ENCODE data around the gene NAV3.

NAV3 gene, protein sequence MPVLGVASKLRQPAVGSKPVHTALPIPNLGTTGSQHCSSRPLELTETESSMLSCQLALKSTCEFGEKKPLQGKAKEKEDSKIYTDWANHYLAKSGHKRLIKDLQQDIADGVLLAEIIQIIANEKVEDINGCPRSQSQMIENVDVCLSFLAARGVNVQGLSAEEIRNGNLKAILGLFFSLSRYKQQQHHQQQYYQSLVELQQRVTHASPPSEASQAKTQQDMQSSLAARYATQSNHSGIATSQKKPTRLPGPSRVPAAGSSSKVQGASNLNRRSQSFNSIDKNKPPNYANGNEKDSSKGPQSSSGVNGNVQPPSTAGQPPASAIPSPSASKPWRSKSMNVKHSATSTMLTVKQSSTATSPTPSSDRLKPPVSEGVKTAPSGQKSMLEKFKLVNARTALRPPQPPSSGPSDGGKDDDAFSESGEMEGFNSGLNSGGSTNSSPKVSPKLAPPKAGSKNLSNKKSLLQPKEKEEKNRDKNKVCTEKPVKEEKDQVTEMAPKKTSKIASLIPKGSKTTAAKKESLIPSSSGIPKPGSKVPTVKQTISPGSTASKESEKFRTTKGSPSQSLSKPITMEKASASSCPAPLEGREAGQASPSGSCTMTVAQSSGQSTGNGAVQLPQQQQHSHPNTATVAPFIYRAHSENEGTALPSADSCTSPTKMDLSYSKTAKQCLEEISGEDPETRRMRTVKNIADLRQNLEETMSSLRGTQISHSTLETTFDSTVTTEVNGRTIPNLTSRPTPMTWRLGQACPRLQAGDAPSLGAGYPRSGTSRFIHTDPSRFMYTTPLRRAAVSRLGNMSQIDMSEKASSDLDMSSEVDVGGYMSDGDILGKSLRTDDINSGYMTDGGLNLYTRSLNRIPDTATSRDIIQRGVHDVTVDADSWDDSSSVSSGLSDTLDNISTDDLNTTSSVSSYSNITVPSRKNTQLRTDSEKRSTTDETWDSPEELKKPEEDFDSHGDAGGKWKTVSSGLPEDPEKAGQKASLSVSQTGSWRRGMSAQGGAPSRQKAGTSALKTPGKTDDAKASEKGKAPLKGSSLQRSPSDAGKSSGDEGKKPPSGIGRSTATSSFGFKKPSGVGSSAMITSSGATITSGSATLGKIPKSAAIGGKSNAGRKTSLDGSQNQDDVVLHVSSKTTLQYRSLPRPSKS (N-terminal part only)

DNA sequence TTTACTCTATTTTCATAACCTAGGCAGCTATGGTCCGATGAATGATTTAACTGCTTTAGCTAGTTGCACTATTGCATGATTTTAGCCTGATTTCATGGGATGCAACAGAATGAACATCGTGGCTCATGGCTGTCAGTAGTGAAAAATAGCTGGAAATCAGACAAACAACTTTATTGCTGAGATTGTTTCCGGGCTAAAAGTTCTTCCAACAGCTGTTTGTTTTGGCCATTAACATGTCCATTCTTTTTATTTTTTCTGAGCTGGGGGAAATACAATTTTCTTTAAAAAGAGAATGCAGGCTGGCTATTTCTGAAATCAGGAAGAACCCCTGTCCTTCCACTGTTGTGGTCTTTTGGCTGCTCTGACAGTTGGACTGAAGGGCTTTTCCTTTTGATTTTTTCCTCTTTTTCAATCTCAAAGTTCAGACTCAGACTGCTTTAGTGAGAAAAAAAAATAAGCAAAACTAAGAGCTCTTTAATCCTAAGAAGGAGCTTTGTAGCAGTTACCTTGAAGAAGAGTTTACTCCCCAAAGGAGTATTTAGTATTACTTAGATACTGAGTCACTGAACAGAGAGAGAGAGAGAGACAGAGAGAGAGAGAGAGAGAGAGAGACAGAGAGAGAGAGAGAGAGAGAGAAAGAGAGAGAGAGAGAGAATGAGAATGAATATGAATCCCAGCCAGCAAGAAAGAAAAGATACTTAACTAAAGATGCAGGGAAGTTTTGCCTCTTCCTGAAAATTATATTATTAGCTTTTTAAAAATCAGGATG, at the start of gene NAV3:
Gene NAV3 (plus strand): TSS at position 312 of the 769 bp plus-strand sequence. CDS start 568 bp downstream, outside the sequence.
- DNase-seq (ENCODE audit: low read depth in 4 of 4, low spot score in 1 of 4): no peak

DNA sequence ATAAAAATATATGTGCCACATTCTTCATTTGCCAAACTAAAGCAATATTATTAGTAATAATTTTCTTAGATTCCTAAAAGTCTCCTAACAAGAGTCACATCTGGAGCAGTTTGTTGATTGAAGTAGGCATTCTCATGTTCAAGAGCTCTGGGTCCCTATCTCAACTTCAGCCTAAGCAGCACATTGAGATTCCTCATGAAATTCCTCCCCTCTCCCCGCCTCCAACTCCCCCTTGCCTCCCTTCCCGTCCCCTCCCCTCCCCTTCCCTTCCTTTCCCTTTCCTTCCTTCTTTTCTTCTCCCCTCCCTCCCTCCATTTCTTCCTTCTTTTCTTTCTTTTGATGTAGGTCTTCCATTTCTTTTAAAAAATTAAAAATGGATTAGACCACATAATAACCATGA, 48.7 kb upstream of the NAV3 start:
- no peak for DNase-seq (ENCODE audit: low read depth in 4 of 4, low spot score in 1 of 4)

DNA sequence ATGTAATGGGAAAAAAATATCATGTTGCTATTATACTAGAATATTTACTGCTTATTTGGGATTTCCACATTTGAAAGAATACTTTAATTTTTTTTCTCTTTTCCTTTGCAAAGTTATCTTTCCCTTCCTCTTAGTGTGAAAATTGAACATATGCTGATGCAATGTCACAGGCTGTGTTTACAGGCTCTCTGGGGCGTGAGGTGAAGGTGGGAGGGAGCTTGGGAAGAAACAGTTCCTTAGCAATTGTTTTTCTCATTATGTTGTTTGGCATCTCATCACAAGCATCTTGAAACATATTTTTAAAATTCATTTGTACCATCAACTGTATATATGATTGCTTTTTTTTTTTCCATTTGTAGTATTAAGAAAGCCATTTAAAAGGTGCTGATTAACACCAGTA, 47.9 kb upstream of the NAV3 start:
- DNase-seq (ENCODE audit: low read depth in 4 of 4, low spot score in 1 of 4): no peak

DNA sequence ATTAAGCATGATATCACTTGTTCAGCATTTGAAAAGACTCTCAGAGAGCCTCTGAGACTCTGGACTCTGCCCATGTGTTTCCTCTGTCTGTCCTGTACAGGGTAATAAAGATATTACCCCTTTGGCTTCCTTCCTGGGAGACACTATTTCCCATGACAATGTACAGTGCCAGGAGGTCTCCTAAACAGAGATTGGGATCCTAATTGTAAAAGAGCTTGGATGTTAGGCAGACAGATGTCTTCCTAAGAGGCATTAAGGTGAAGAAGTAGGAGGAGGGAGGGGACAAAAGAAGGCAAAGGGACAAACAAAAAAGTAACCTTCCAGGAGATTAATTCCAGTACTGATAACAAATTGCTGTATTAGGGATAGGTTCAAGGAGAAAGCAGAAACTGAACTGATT, 45.5 kb upstream of the NAV3 start:
- DNase-seq (ENCODE audit: low read depth in 4 of 4, low spot score in 1 of 4): no peak

DNA sequence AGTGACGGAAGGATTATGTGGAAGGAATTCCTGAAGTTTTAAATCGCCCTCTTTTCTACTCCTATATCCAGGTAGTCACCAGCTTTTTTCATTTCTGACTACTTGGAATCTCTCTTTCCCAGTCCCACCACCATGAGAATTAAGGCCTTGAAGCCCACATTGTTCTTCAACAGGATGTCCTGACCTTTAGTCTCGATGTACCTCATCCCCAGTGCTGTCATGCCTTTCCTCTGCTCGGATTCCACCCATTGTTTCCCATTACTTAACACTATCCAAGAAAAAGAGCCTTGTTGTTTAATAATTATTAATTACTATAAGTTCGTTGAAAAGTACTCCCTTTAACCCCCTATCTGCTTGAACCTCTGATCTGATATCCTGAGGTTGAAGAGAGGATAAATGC, 44.0 kb upstream of the NAV3 start:
- no peak for DNase-seq (ENCODE audit: low read depth in 4 of 4, low spot score in 1 of 4)

DNA sequence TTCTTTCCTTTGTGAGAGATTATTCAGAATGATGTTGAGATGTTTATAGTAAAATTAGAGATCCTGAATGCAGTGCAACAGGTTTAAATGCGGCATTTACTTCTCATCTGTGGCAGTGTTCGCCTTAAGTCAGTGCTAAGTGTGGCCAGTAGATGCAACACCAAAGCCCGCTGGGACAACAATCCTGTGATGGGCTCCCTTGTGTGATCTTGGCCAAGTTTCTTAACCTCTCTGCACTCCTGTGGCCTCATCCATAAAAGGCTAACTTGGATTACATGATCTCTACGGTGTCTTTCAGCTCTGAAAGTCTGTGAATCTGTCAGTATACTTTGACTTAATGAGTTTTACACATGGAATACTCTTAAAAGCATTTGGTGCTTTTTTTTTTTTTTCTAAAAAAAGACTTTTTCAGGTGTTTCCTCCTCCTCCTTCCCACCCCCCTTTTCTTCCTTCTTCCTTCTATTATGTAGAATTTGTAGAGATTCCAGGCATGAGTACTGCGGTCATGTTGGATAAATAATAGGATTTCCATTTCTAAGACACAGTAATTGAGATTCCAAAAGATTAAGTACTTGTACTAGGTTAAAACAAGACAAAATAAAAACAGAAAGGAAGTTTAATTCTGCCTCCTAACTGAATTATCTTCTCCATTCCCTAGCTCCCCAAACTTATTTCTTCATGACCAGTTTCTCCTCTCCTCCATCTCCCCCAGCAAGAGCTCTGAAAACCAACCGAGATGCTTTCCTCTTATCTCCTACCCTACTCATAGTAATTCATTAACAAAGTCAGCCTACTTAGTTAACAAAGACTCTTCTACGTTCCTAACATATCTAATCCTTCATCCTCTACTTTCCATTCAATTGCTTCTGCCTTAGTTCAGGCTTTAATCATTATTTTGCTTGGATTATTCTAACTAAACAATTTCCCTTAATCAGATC, 42.2 kb upstream of the NAV3 start:
- DNase-seq (ENCODE audit: low read depth in 4 of 4, low spot score in 1 of 4): no peak

DNA sequence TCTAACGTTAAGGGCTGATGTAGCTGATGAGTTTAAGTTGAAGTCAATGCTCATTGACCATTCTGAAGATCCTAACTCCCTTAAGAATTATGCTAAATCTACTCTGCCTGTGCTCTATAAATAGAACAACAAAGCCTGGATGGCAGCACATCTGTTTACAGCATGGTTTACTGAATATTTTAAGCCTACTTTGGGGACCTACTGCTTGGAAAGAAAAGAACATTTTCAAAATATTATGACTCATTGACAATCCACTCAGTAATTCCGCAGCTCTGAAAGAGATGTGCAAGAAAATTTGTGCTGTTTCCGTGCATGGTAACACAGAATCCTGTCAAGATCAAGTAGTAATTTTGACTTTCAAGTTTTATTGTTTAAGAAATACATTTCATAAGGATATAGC, 35.0 kb upstream of the NAV3 start:
- DNase-seq (ENCODE audit: low read depth in 4 of 4, low spot score in 1 of 4): no peak

DNA sequence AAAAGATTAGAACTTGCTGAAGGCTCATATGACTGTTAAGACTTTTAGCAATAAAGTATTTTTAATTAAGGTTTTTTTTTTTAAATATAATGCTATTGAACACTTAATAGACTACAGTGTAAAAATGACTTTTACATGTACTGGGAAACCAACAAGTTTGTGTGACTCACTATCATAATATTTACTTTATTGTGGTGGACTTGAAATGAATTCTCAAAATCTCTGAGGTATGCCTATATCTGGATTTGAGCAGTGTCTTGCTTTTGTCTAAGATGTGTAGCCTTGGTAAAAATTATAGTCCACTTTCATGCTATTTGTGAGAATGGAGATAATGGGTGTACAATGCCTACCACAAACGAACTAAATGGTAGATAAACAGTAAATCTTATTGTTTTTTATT, 33.9 kb upstream of the NAV3 start:
- DNase-seq (ENCODE audit: low read depth in 4 of 4, low spot score in 1 of 4): no peak

DNA sequence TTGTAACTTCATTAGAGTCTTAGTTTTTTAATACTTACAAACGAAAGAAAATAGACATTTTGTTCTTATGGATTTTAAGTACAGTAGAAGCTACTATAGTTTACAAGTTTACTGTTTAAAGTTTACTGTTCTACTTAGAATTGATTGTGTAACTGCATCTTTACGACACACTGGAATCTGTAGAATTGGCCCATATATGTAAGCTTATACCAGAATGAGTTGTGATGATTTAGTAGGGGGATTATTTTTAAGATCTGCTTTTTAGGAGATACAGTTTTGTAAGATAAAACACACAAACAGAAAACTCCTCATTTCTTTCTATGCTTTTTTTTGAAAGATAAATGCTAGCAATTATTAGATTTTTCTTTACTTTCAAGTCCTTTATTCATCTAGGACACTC, 30.2 kb upstream of the NAV3 start:
- no peak for DNase-seq (ENCODE audit: low read depth in 4 of 4, low spot score in 1 of 4)

DNA sequence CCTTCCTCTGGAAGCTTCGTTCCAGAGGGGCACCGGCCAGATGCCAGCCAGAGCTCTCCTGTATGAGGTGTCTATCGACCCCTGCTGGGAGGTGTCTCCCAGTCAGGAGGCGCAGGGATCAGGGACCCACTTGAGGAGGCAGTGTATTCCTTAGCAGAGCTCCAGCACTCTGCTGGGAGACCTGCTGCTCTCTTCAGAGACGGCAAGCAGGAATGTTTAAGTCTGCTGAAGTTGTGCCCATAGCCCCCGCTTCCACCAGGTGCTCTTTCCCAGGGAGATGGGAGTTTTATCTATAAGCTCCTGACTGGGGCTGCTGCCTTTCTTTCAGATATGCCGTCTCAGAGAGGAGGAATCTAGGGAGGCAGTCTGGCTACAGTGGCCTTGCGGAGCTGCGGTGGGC, 22.2 kb upstream of the NAV3 start:
- no peak for DNase-seq (ENCODE audit: low read depth in 4 of 4, low spot score in 1 of 4)

DNA sequence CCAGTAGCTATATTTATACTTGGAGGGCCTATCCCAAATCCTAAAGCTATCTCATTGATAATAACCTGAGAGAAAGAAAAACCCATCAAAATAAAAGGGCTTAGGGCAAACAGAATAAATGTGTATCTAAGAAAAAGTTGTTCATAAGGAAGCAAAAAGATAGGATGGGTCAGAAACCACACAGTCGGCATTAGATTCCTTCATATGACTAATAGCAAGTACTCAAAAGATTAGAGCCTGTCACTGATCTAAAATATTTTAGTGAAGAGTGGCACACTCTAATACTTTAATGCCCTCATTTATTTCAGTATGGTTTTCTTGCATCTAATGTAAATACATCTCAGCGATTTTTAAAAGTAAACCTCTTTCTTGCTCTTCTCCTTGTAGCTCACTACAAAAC, 17.1 kb upstream of the NAV3 start:
- DNase-seq (ENCODE audit: low read depth in 4 of 4, low spot score in 1 of 4): no peak

DNA sequence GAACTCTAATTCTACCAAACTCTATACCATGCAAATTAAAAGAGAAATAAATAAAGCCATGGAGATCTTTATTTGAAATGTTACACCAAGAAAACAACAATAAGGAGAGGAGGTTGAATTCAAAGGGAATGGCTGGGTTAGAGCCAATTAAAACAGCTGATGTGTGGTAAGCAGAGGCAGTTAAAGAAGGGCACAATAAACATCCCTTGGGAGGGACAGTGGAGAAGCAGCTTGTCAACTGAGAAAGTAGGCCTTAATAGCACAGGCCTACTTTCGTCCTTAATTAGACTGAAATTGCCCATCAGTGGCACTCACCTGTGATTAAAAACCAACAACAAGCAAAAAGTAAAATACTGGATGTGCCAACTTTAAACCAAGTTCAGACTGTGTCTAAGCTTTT, 16.3 kb upstream of the NAV3 start:
- DNase-seq (ENCODE audit: low read depth in 4 of 4, low spot score in 1 of 4): no peak

DNA sequence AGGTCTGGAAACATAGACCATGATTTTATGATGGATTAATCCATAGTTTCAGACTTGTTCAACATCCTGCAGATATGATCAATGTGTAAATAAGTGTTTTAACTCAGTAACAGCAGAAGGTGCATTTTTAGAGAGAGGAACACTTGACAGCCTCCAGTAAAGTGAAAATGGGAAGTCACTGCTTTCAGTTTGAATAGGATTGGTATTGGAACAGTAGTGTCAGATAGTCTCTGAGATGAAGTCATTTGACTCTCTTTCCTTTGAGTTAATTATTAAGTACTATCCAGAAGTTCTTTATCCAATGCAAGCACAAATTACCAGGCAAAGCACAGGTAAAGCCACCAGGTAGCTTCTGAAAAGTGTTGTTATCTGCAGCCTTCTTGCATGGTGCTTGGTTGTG, 14.5 kb upstream of the NAV3 start:
- DNase-seq (ENCODE audit: low read depth in 4 of 4, low spot score in 1 of 4): no peak

DNA sequence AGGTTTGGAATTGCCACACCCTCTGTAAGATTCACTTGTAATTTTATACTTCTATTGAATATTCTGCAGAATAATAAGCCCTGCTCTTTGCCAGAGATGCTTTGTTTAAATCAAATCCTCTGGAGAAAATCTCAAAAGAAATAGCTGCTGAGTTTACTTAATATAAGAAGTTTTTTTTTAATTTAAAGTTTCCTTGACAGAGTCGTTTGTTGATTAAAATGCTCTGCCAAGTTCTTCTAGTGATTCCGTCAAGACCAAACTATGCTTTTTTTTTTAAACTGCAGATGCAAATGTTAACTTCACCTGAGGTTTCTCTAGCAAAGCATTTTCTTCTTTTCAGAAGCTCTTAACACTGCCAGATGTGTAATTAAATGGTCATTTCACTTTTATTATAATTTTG, 13.4 kb upstream of the NAV3 start:
- no peak for DNase-seq (ENCODE audit: low read depth in 4 of 4, low spot score in 1 of 4)

DNA sequence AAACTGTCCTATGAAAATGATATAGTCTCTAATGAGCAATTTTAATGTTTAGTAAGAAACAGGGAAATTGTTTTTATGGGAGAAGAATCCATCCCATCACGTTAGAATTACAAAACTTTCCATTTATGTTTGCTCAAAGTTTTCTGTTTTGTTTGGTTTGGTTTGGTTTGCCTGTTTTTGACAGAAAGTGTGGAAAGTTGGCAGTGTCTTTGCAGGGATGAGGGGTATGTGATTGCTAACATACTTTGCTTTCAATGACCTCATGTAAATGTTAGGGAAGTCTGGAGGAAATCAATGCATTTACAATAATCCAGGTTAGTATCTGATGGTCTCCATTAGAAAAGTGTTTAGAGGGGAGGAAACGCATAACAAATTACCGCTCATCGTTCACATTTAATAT, 12.3 kb upstream of the NAV3 start:
- no peak for DNase-seq (ENCODE audit: low read depth in 4 of 4, low spot score in 1 of 4)

DNA sequence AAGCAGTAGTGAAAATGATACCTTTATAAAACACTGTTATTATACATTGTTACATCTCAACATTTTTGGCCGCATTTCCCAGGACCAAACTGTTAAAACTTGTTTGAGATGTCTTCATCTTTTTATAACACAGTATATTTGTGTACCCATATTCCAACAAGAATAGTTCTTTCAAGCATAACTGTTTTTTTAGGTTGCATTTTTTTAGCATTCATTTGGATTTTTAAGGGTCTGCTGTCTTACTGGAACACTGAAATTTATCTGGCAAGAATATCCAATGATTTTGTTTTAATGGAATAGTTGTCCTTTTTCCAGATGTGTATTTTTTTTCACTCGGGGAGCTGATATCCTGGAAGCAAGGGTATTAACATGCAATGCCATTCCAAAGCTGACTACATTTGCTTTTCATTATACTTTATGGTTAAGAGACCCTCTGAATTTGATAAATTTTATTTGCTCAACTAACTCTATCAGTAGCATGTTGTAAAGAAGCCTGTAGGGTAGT, 8.9 kb upstream of the NAV3 start:
- no peak for DNase-seq (ENCODE audit: low read depth in 4 of 4, low spot score in 1 of 4)

DNA sequence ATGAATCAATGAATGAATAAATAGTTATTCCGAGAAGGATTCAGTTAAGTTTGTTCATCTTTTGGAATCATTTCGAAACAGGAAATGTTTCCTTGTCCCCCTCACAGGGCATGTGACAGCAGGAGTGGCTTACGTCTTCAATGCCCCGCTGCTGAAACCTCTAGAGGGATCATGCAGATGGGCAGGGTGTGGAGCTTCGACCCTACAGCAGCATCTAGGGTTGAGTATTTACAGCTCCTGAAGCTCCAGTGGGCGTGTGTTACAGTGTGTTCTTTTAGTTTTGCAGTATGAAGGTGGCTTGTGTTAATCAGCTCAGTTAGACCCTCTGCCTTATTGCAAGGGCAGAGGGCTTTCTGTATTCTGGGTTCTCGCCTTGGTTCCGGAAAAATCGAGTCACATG, 2.6 kb downstream of the NAV3 start:
- no peak for DNase-seq (ENCODE audit: low read depth in 4 of 4, low spot score in 1 of 4)

DNA sequence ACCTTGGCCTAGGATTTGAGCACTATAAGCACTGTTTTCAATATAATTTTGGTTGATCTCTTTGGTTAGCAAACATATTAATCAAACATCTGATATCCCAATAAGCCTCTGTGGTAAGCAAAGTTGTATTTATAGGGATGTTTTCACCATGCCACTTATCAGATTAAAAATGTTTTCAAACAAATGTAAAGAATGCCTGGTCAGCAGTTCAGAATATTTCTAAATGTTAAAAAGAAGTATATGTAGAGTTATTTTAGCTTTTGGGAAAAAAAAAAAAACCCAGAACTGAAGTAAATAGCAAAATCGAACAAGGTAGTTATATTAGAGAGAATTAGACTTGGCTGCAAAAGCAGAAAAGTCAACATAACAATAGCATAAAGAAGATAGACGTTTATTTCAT, 3.9 kb downstream of the NAV3 start:
- no peak for DNase-seq (ENCODE audit: low read depth in 4 of 4, low spot score in 1 of 4)

DNA sequence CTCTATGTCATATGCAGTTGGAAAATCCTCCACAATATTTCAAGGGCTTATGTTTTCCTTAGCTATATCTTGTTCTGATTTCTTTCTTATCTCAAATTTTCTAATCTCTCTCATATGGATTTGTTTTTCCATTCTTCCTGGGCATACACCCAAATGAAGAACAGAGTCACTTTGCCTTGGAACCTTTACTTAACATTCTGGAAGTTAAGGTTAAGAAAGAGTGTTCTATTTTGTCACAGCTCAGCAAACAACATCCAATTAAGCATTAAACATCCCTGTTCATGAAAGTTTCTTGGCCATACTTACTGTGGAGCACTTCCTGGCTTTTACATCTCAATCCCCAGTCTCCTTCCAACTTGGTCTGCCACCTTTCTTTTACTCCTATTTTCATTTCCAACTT, 5.3 kb downstream of the NAV3 start:
- no peak for DNase-seq (ENCODE audit: low read depth in 4 of 4, low spot score in 1 of 4)

DNA sequence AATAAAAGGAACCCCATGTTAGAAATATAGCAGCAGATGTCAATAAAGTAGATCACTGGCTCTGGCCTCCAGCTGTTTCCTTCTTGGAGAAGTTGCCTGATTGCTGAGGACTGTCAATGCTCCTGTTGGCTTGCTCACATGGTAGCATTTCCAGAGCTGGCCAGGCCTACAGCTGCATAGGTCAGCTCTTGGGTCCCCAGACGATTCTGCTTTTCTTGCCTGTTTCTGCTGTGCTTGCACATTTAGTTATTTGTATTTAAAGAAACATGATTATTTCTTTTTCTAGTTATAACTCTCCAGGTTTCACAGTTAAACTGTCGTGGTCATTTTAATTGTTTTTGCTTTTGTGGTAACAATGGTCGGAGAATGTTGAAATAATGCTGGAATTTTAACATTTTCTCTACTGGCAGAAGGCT, 7.2 kb downstream of the NAV3 start:
- DNase-seq (ENCODE audit: low read depth in 4 of 4, low spot score in 1 of 4): no peak
